ENCODE results near the gene NSUN5.

GRCh38 chr7:73307436-73307835 lies 1.2 kb downstream of the NSUN5 start:
- no peak for TF ChIP-seq CTCF (IDR thresholded peaks at IDR 0.05; ENCODE audit: poor library complexity)
- TF ChIP-seq EZH2phosphoT487 (IDR thresholded peaks at IDR 0.05; ENCODE audit: low read depth, severe bottlenecking, unreplicated experiment) = no peak
- TF ChIP-seq EZH2 (IDR thresholded peaks at IDR 0.05; ENCODE audit: borderline replicate concordance) = no peak
